ENCODE measurements around the gene SOWAHC.

The SOWAHC gene

DNA sequence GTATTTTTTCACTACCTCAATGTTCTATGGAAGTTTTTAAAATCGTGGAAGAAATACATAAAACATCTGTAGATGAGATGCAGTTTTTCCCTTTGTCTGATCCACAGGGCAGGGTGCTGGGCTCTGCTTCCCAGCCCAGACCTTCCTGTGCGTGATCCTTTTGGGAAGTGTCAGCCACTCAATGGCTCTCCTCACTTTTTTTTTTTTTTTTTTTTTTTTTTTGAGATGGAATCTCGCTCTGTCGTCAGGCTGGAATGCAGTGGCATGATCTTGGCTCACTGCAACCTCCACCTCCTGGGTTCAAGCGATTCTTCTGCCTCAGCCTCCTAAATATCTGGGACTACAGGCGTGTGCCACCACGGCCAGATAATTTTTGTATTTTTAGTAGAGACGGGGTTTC is 32.8 kb downstream of the SOWAHC start:
- DNase-seq (ENCODE audit: low read depth in 2 of 2) = no peak

GRCh38 chr2:109647636-109648035 is 33.5 kb downstream of the SOWAHC start:
- no peak for DNase-seq (ENCODE audit: low read depth in 2 of 2)

- DNase-seq (ENCODE audit: low read depth in 2 of 2) = no peak
These were observed 33.9 kb downstream of the SOWAHC start for GRCh38 chr2:109648041-109648527.

GRCh38 chr2:109649736-109650695 is 35.9 kb downstream of the SOWAHC start:
- no peak for DNase-seq (ENCODE audit: low read depth in 2 of 2)

DNA sequence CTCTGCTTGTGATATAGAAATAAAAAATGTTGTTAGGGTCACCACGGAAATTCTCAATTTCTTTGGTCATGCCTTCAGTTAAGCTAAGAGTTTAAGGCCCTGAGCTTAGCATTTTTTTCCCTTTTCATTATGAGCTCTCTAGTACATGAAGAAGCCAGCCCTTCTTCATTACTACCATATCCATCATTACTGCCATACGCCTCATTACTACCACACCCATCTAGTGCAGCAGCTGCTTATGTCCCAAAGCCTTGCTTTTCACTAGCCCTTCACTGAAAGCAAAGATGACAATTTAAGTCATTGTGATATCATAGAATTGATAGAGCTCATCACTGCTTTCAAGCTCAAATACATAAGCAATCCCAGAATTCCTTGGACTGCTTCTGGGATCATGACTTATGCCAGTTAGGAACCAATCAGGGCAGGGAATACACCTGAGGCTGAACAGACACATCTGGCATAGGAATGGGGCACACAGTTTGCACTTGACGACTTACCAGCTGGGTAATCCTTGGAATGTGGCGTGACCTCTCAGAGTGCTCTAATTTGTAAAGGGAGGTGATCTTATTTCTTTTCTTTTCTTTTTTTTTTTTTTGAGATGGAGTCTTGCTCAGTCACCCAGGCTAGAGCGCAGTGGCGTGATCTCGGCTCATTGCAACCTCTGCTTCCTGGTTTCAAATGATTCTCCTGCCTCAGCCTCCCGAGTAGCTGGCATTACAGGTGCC is 40.3 kb downstream of the SOWAHC start:
- no peak for DNase-seq (ENCODE audit: low read depth in 2 of 2)

- no peak for DNase-seq (ENCODE audit: low read depth in 2 of 2)
These were observed 41.1 kb downstream of the SOWAHC start for GRCh38 chr2:109655287-109655686.

DNA sequence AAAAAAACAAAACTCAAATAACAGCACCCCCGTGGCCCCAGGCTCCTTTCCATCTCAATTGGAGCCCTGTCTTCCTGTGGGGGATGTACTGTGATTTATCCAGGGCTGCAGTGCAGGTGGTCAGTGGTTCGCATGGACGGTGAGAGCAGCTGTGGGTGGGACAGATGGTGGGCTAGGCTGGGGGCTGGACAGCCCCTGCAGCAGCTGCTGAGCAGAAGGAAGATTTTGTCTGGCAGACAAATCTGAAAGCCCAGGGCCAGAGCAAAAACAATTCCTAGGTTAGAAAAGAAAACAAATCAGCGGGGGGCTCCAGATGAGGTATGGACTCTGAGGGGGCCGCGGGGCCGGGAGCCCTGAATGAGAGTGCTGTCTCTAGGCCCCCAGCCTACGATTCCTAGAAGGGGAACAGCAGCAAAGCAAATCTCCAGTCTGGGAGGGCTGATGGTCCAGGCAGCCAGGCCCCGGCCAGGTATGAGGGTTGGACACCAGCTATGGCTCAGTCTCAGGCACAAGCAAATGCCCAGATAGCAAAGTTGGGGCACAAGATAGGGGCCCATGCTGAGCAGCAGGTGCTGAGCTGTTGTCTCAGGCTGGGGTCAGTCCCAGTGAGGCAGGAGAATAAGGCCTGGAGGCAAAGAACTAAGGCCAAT is 45.4 kb downstream of the SOWAHC start:
- no peak for DNase-seq (ENCODE audit: low read depth in 2 of 2)

GRCh38 chr2:109660046-109660860 is 46.1 kb downstream of the SOWAHC start:
- DNase-seq (ENCODE audit: low read depth in 2 of 2) = no peak

DNA sequence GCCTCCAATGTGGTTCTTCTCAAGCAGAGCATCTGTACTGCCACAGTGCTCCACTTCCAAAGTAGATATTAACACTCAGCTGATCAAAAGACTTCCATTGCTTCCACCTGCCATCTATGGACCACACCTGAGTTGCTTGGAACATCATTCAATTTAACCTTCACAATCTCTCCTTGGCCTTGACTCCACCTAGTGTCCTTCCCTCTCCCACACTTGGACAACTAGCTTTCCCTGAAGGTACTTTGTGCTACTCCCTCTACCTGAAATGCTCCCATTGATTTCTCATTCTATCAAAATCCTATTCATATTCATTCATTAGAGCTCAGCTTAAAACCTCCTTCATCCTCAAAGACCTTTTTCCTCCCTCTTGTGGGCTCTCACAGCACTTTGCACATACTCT is 48.7 kb downstream of the SOWAHC start:
- no peak for DNase-seq (ENCODE audit: low read depth in 2 of 2)

DNA sequence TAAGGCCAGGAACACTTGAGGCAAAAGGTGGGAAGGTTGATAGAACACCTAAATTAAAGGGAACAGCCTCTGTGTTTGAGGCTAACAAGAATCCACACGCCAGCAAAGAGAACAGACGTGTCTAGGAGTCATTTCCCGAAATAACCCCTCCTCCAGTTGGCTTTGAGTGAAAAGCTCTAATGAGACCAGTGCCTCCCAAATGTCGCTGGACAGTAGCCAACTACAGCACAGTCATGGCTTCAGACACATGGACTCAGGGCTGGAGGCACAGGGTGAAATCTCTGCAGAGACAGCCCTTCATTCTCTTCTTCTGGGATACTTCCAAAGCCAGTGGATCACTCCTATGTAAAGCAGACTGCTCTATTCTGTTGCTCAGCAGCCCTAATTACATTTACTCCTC is 49.6 kb downstream of the SOWAHC start:
- no peak for DNase-seq (ENCODE audit: low read depth in 2 of 2)

DNA sequence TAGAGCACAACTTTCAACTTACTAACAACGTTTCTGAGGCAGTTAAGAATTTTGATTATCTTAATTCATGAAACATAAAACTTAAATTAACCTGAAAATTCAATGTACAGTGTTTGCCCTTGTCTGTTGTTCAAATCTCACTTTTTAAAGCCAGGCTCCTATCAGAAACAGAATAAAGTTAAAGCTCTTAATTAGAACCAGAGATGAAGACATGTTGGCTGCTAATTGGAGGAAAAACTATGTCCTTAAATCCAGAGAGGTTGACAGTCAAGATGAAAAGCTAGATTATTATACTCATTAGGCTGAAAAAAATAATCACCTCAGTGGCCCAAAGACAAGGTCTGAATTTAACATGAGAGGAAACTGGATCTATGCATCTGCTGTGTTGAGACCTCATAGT is 52.3 kb downstream of the SOWAHC start:
- no peak for DNase-seq (ENCODE audit: low read depth in 2 of 2)

Measured in stimulated activated CD8-positive, alpha-beta memory T cell treated with anti-CD3 and anti-CD28 coated beads, Interleukin-15, amount 100 ng/mL, for 48 hours (primary cell).